Heart left ventricle (tissue), 13 donors: ENCODE results near the gene CECR2.

Experiments used
- CTCF ChIP-seq, 12 donors: fragments of 200-600 bp; sonication (generic) in 4 of 12; IDR thresholded peaks; one replicate each; pipeline versions ENCODE4 v1.5.0 to v1.8.0; 2018 to 2022; ENCODE audit warnings: antibody characterized with exemption in 12 of 12, mild to moderate bottlenecking in 5 of 12
- POLR2A ChIP-seq, 2 donors: fragments of 450-650 bp; IDR thresholded peaks; one replicate each; pipeline ENCODE4 v1.6.1; 2017; ENCODE audit warnings: antibody characterized with exemption in 2 of 2, mild to moderate bottlenecking in 2 of 2, moderate library complexity in 2 of 2
- donor health status: ischemic (EF 13 %, LVEDD 7.1; RV severe dilation, severe dysfunction).
- donor health status: DM: no; HTN: yes; CAD: no.
- donor health status: DM: no; HTN: no; CAD: no.
- donor health status: ischemic (EF 25% LVEDD 6.9; RV normal size, moderate dysfunction).
- donor health status: ischemic (EF 25% LVEDD 5.7; RV mildly dilated, moderate dysfunction).
- donor health status: ischemic (EF 35%, LVEDD 5.7; RV mildly dilated, moderate dysfunction).
- donor health status: nonischemic (EF 11% LVEDD 7.7; RV severe dilation, severe dysfunction).
- donor health status: DM: yes; HTN: yes; CAD: no.
- donor health status: PGD.
- donor health status: ischemic (EF 29% LVEDD 5.4; RV normal size, mild dysfunction).
- donor health status: nonischemic (EF 23%, LVEDD 6.1; RV moderate dilation, normal function).

DNA sequence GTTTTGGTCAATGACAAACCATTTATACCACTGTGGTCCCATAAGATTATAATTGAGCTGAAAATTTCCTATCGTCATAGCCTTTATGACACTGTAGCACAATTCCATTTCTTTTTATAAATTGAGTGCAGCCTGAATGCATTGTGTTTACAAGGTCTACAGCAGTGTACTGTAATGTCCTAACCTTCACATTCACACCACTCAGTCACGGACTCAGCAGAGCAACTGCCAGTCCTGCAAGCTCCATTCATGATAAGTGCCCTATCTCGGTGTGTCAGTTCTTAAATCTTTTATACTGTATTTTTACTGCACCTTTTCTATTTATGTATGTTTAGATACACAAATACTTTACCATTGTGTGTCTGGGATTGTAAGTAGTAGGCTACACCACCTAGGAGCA, 138.8 kb downstream of the CECR2 start:
- no peak for TF ChIP-seq CTCF (IDR thresholded peaks at IDR 0.05)
- TF ChIP-seq POLR2A (IDR thresholded peaks at IDR 0.05), result no peak
